HG03039 (cell line): ENCODE measurements around the gene TCF4.

Source experiments
- ATAC-seq: cut with Tn5 transposase; IDR thresholded peaks from one replicate; pipeline ENCODE4 v1.9.1; 2021; ENCODE audit warnings: mild to moderate bottlenecking, moderate library complexity; ENCODE audit not compliant: unreplicated experiment

TCF4 gene

GRCh38 chr18:55249550-55249949 lies 338.4 kb downstream of the TCF4 start:
- peak; percentile 36 for ATAC-seq

DNA sequence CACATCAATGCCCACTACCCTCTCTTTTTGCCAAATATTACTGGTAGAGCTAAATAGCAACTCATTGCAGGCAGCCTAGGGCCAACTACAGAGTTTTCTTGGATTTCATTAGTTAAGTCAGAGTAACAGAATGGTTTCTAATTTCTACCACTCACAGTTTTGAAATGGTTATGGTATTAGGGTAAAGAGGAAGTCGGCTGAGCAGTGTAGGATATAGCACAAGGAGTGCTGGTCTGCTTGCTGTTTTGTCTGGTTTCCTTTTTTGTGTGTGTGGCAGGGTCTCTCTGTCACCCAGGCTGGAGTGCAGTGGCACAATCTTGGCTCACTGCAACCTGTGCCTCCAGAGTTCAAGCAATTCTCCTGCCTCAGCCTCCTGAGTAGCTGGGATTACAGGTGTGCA lies 339.5 kb downstream of the TCF4 start:
- ATAC-seq = no peak

DNA sequence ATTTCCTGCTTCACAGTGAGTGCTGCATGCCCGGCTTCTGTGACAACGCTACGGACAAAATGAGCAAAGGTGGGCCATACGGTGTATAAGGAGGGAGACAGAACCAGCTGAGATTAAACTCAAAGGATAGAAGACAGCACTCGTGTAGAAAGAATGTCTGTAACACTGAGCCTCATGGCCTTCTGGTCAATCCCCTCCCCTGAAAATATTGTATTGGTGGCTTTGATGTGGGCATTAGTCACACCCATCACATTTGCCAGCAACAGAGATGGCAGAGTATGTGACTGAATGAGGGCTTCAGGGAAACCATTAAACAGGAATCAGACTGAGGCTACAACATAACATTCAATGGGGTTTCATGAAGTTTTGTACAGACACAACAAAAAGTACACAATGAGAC lies 341.0 kb downstream of the TCF4 start:
- no peak for ATAC-seq

DNA sequence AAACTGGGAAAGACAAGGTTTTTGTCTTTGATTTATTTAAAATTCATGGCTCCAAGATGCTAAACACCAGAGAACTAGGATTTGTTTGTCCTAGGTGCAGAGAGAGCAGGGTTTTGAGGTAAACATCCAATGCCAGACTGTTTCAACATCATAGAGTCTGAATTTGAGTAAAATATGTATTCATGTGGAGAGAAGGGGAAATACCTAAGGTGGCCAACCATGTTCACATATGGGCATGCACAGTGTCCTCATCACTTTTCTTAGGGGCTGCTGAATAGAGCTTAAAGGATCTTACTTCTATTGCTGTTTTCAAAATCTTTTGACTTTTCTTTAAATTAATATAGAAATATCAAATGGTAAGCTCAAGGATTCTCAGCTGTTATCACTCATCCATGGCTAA lies 341.7 kb downstream of the TCF4 start:
- ATAC-seq = no peak

DNA sequence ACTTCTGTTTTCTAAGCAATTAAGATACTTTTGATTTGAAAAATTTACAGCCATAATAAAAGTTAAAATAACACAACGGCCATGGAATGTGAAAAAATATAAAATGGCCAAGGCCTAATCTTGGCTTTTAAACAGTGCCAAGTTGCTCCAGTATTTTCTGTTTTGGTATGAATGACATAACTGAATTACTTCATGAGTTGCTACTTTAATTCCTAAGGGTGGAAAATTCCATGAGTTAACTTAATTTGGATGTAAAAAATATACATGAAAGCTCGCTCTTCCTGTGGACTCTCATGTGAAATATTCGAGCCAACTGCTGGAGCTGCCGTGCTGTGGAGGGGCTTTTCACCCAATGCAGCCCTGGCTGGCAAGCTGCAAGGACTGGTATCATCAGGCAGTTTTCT lies 342.8 kb downstream of the TCF4 start:
- ATAC-seq = no peak

- no peak for ATAC-seq
Observed at GRCh38 chr18:55244546-55244945, 343.4 kb downstream of the TCF4 start.

DNA sequence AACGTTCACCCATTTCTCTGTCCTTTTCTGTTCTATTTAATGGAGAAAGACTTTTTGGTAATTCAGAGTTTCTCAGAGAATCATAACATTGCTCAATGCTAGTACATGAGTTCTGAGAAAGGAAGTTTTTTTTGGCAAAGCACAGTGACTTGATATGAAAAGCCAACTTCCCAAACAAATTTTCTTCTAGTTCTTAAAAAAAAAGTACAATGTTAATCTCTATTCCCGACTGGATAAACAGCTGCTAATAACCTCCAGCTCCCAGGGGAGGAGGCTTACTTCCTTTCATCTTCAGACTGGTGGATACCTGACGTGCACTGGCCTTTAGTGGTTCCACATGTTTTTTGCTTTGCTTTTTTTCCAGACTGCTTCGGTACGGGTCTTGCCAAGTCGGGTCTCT lies 344.1 kb downstream of the TCF4 start:
- no peak for ATAC-seq

DNA sequence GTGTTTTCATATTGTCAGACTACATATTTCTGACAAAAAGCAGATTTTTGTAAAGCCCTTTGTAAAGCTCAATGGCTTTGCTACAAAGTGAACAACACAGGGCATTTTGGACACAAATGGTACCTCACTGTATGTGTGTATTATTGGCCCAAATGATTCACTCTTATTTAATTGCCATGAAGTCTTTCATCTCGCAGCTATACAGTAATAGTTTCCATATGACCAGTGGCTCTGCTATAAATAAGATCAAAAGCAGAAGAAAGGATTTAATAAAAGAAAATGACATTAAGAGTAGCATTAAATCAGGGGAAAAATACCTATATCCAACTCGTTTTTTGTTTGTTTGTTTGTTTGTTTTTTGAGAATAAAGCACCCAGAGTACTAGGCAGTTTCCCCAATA lies 344.7 kb downstream of the TCF4 start:
- ATAC-seq = no peak

GRCh38 chr18:55240978-55241377 lies 347.0 kb downstream of the TCF4 start:
- ATAC-seq = peak; percentile 45

DNA sequence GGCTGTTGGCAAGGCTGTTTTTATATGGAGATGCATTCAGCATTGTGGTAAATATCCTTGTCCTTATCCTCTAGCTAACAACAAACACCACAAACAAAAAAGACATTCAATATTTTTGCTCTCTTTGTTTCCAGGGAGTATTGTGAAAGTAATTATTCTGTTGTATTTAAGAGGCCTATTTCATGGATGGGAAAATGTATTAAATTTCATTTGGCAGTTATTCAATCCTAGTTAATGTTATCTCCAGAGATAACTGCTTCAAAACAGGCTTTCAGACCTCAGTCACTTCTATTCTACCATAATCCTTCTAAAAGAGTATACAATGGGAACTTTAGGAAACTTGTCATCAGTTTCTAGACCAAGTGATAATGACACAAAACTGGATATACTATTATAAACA lies 348.3 kb downstream of the TCF4 start:
- ATAC-seq = no peak

DNA sequence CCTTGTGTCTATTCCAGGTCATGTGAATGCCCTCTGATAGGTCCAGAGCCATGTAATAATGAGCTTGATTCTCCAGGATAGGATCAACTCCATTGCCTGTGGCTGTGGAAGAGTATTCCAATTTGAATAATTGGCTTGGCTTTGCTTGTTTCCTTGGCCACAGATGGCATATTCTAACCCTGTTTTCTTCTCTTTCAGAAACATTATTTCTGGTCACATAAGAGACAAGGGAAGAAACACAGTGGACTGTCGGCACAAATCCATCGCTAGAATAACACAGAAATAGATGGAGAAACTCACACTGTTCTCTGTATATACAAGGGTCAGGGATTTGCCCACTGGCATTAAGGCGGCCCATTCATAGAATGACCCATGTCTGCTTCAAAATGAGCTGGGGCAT lies 350.3 kb downstream of the TCF4 start:
- no peak for ATAC-seq

GRCh38 chr18:55236150-55236931 lies 351.7 kb downstream of the TCF4 start:
- ATAC-seq = peak; percentile 47

GRCh38 chr18:55235094-55235461 lies 352.9 kb downstream of the TCF4 start:
- ATAC-seq = no peak

- peak; percentile 54 for ATAC-seq
Observed at GRCh38 chr18:55234366-55235093, 353.5 kb downstream of the TCF4 start.

DNA sequence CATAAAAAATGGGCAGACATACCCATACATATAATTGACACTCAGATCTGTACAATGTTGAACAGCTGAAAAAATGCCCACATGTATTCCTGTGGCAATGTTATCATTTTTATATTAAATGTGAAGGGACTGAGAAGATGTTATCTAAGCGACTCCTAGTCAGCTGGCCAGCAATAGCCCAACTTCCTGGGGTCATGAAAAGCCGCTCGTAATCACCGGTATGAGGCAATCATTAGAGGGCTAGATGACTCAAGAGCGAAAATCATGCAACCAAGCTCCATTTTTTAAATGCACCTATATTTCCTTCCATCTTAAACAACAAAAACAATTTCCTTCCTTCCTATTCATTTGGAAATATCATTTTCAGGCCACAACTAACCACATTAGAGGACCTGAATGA lies 354.1 kb downstream of the TCF4 start:
- no peak for ATAC-seq

- no peak for ATAC-seq
Observed at GRCh38 chr18:55232506-55232905, 355.5 kb downstream of the TCF4 start.

- no peak for ATAC-seq
Observed at GRCh38 chr18:55229682-55230081, 358.3 kb downstream of the TCF4 start.

DNA sequence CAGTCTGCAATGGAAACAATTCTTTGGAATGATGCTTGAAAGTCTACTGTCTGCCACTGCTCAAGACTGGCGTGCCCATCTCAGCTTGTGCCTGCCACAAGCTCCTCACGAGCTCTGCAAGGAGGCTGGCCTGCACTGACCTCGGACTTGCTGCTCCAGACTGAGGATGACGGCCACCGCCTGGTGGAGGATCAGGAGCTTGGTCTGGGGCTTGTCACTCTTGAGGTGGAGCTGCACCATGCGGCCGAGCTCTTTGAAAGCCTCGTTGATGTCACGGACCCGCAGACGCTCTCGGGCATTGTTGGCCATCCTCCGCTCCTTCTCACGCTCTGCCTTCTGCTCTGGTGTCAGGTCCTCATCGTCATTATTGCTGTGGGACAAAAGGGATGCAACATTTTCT lies 359.3 kb downstream of the TCF4 start:
- no peak for ATAC-seq

DNA sequence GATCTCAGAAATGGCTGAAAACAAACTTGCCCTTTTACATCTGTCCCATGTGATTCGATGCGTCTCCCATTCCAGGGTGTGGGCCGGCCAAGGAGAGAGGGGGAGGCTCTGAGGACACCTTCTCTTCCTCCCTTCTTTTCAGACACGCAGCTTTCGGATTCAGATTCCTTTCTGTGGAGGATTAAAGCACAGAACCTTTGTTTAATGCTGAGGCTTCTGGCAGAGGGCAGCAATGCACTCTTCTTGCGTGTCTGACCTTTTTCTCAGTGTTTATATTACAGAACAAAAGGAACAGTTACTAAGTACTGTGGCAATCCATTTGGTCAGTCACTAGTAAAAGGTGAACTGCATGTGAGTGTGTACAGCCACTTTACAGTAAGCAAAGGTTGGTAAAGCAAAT lies 359.8 kb downstream of the TCF4 start:
- ATAC-seq = no peak

- ATAC-seq = no peak
Observed at GRCh38 chr18:55227771-55228170, 360.2 kb downstream of the TCF4 start.

DNA sequence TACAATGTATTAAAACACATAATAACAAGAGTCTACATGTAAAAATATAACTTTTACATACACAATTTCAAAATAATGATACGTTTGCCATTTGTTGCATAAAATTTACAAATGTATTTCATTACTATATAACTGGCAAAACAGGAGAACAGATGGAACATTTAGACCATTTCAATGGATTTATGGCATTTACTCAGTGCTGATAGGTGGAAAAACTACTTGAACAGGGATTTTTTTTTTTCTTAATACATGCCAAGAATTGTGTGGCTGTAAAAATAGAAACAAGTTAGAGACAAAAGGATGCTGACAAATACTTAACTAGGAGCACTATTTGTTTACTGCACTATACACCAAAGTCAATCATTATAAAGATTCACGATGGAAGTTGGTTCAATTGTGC lies 361.9 kb downstream of the TCF4 start:
- no peak for ATAC-seq

- ATAC-seq = no peak
Observed at GRCh38 chr18:55224086-55224625, 363.8 kb downstream of the TCF4 start.
